Mammary microvascular endothelial cell (primary cell): ENCODE data around the gene KRTAP10-3. TPM values are rescaled to one million over a fixed set of nuclear protein-coding genes. Genes with fewer than 3 reads are reported as not detected.

Experiments
- total RNA-seq: library from RNA; depleted of rRNA; stranded (reverse); fragments of >200 nt; gene quantifications from 2 replicates; pipeline ENCODE4 v1.2.3, GENCODE V29; 2015

Gene KRTAP10-3
- not detected in 2 replicates for total RNA-seq

GRCh38 chr21:44558695-44559094 is at the start of gene KRTAP10-3:
Gene KRTAP10-3, minus strand, starts transcription at chr21:44558795. Its CDS starts 80 bp downstream, at chr21:44558715.

GRCh38 chr21:44600118-44600978 is 41.8 kb upstream of the KRTAP10-3 start, which contains the start of gene KRTAP10-7:
Gene KRTAP10-7, plus strand, starts transcription at chr21:44600597. Its CDS starts 25 bp downstream, at chr21:44600622.

GRCh38 chr21:44592446-44593311 is 34.1 kb upstream of the KRTAP10-3 start, which contains the start of gene KRTAP10-6:
Gene KRTAP10-6, minus strand, starts transcription at chr21:44592505. Its CDS starts 21 bp downstream, at chr21:44592484.

GRCh38 chr21:44580231-44580821 is 21.7 kb upstream of the KRTAP10-3 start, which contains the start of gene KRTAP10-5:
Gene KRTAP10-5, minus strand, starts transcription at chr21:44580604. Its CDS starts 26 bp downstream, at chr21:44580578.

GRCh38 chr21:44573630-44574456 is 15.2 kb upstream of the KRTAP10-3 start, which contains the start of gene KRTAP10-4:
Gene KRTAP10-4, plus strand, starts transcription at chr21:44573729. Its CDS starts 30 bp downstream, at chr21:44573759.

GRCh38 chr21:44551340-44551961 is 7.1 kb downstream of the KRTAP10-3 start, which contains the start of gene KRTAP10-2:
Gene KRTAP10-2, minus strand, starts transcription at chr21:44551505. Its CDS starts 47 bp downstream, at chr21:44551458.

GRCh38 chr21:44539991-44540666 is 18.5 kb downstream of the KRTAP10-3 start, which contains the start of gene KRTAP10-1:
Gene KRTAP10-1, minus strand, starts transcription at chr21:44540195. Its CDS starts 45 bp downstream, at chr21:44540150.

Other genes with a start within 250 kb of the KRTAP10-3 start
- gene CFAP410, start 219.4 kb downstream of the KRTAP10-3 start, total RNA-seq: 10.6 and 11.7 TPM in 2 replicates
- 18.1 and 18.3 TPM in 2 replicates for gene TRPM2, start 205.2 kb downstream of the KRTAP10-3 start, total RNA-seq
- gene LRRC3, start 103.3 kb downstream of the KRTAP10-3 start, total RNA-seq: 3.5 and 5.5 TPM in 2 replicates
- not detected in 2 replicates for gene KRTAP10-1, start 18.6 kb downstream of the KRTAP10-3 start, total RNA-seq
- not detected in 2 replicates for gene KRTAP10-2, start 7.3 kb downstream of the KRTAP10-3 start, total RNA-seq
- not detected in 2 replicates for gene KRTAP10-4, start 14.9 kb upstream of the KRTAP10-3 start, total RNA-seq
- gene KRTAP10-5, start 21.8 kb upstream of the KRTAP10-3 start, total RNA-seq: not detected in 2 replicates
- gene KRTAP10-6, start 33.7 kb upstream of the KRTAP10-3 start, total RNA-seq: not detected in 2 replicates
- gene KRTAP10-7, start 41.8 kb upstream of the KRTAP10-3 start, total RNA-seq: not detected in 2 replicates
- gene KRTAP10-8, start 53.3 kb upstream of the KRTAP10-3 start, total RNA-seq: not detected in 2 replicates
- gene KRTAP10-9, start 68.3 kb upstream of the KRTAP10-3 start, total RNA-seq: not detected in 2 replicates
- not detected in 2 replicates for gene KRTAP10-10, start 78.6 kb upstream of the KRTAP10-3 start, total RNA-seq
- gene KRTAP10-11, start 87.6 kb upstream of the KRTAP10-3 start, total RNA-seq: not detected in 2 replicates
- gene KRTAP12-4, start 95.9 kb upstream of the KRTAP10-3 start, total RNA-seq: not detected in 2 replicates
- gene KRTAP12-3, start 99.1 kb upstream of the KRTAP10-3 start, total RNA-seq: not detected in 2 replicates
- gene KRTAP12-2, start 108.1 kb upstream of the KRTAP10-3 start, total RNA-seq: not detected in 2 replicates
- gene KRTAP12-1, start 123.4 kb upstream of the KRTAP10-3 start, total RNA-seq: not detected in 2 replicates
- gene KRTAP10-12, start 138.4 kb upstream of the KRTAP10-3 start, total RNA-seq: not detected in 2 replicates
- 0.10 TPM in 1 of 2 replicates, not detected in the other for gene TSPEAR, start 152.8 kb upstream of the KRTAP10-3 start, total RNA-seq
- 51.2 and 56.7 TPM in 2 replicates for gene UBE2G2, start 243.0 kb upstream of the KRTAP10-3 start, total RNA-seq